Prostate gland (tissue), 2 donors: ENCODE data around the gene MRPL16.

Experiments used
- CTCF ChIP-seq, 4 experiments: fragments of 200-600 bp in 2 of 4; fragments of 450-650 bp in 2 of 4; sonication (generic) in 2 of 4; IDR thresholded peaks; 1 replicate in 3 of 4; 2 replicates in 1 of 4; pipeline ENCODE4 v1.5.1; 2016 to 2019; ENCODE audit warnings: antibody characterized with exemption in 4 of 4, mild to moderate bottlenecking in 2 of 4, moderate library complexity in 2 of 4
- POLR2AphosphoS5 ChIP-seq: sonication (generic); formaldehyde crosslinking; IDR thresholded peaks from one replicate; pipeline ENCODE4 v1.6.1; 2017; ENCODE audit warnings: antibody characterized with exemption

DNA sequence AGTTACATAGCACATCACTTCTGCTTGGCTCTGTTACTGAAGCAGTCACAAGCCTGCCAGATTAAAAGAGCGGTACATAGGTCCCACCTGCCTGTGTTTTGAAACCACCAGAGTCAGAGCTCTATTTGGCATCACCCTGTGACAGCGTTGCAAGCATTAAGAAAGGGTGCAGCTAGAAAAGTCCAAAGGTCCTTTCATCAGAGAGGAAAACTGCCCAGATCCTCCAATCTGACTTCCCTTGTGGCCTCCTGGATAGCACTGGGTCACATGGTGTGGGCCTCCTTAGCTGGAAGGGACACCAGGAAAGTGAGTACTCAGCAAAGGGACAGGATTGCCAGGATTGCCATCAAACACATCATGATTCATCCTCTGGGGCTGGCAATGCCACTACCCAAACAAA is 32.5 kb downstream of the MRPL16 start:
- no peak for TF ChIP-seq POLR2AphosphoS5
- TF ChIP-seq CTCF (IDR thresholded peaks at IDR 0.05), result no peak
